Measurements from ENCODE around the gene MARCHF10.

Gene MARCHF10

DNA sequence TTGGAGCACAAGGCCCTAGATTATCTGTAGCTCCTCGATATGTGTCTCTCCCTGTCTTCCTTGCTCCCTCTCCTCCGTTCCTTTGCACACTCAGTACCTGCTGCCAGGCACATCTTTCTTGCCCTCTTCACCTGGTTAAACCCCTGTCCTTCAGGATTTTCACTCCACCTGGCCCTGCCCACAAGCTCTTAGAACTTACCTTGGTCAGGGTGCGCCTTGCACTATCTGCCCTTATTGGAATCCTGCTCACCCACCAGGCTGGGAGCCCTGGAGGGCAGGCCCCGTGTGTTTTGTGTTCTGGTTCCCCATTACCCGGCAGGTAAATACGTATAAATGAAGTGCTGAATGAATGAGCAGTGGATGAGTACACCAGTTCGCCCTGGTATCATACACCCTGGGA, 54.6 kb downstream of the MARCHF10 start:
- no peak for DNase-seq (ENCODE audit: low spot score)

DNA sequence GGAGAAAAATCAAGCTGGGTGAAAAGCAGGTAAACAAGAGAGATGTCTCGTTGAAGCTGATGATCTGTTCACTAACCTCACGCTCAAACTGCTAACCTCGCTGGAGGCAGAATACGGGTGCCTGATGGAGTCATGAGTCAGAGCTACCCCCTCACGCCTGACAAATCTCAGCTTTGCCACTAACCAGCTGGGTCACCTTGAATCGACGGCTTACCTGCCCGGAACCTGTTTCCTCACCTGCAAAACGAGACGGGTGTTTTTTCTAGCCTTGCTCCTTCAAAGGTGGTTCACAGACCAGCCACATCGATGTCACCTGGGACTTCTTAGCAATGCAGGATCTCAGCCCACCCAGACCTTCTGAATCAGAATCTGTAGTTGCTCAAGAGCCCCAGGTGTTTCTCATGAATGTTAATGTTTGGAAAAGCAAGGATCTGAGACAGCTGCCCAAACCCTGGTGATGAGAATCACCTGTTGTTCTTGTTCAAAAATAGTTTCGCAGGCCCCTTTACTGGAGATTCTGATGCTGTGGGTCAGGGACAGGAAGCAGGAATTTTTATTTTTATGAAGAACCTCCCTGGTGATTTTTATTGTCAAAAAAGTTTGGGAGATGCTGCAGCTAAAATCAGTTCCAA, 56.9 kb downstream of the MARCHF10 start:
- DNase-seq (ENCODE audit: low spot score) = no peak

DNA sequence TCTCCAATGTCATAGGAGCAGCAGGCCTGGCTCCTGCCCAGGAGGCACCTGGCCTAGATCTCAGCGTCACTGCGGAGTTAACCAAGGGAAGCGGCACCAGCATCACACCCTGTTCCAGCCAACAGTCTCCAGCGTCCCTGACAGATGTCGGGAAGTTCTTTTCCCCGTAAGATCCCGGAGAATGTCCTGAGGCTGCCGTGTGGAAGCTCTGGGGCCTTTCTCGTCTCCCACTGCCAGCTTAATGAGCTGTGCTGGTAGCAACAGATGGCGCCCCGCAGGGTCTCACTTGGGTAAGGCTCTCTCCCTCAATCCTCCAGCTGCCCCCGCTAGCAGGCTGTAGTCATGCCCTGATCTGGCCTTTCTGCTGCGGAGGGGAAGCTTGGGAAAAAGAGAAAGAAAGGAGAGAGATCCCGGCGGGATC, 57.5 kb downstream of the MARCHF10 start:
- DNase-seq (ENCODE audit: low spot score) = no peak

DNA sequence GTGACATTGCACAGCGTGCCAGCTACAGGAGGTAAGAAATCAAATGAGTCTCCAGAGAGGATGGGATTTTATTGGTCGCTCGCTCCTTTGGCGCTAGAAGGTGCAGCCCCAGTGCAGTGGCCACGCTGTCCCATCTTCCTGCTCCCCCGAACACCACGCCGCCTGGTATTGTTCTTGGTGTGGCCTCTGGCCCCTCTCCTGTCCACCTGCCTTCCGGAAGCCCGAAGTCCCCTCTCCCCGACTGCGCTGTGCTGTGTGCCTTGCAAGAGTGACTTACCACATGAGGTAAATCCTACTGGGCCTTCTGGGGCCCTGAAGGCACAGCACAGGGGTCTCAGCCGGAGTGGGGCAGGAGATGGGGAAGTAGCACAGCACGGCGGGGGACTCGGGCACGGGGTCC, 58.2 kb downstream of the MARCHF10 start:
- no peak for DNase-seq (ENCODE audit: low spot score)

DNA sequence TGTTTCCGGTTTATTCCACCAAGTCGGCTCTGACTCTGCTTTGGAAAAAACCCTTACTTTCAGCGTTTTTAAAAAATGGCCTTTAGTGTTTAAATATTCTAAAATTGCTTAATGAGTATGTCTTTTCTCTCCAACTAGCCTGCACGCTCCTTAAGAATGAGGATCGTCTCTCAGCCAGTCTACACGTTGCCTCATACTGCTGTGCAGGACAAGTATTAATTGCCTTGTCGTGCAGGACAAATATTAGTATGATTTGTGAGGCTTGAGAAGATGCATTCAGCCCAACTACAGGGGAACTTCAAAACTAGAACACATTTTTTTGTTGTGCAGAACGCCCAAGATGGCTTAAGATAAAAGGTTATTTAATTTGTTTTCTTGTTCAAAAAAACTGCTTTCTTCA, 61.2 kb downstream of the MARCHF10 start:
- DNase-seq (ENCODE audit: low spot score) = no peak

DNA sequence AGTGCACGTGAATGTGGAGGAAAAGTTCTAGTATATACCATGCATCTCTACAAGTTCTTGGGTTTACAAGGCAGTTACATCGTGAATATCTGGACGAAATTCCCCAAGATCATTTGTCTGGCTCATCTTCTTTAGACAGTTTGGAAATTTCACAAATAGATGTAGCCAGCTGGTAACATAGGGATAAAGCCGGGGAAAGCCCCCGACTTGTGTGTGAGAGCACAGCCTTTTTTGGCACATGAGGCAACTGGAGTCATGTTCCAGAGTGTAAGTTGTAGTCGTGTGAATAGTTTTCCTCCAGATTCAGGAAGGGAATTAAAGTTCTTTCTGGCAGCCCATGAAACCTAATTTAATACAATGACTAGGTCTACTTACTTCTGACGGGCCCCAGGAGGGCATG, 62.3 kb downstream of the MARCHF10 start:
- DNase-seq (ENCODE audit: low spot score) = no peak

DNA sequence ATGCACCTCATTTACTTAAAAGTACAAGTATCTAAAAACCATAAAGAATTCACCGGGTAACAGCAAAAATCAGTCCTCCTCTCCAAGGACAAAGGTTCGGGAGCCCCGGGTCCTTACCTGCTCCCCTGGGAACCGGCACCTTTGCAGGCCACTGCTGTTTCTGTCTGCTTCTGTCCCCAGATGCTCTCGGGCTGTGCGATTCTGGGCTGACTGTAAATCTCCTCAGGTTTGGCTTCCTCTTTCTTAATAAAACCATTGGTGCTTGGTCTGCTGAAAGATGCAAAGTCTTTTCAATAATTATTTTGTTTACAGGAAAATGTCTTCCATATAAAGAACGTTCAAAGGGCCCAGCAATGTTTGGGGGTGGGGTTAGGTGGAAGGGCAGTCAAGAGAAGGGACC, 63.9 kb downstream of the MARCHF10 start:
- no peak for DNase-seq (ENCODE audit: low spot score)

DNA sequence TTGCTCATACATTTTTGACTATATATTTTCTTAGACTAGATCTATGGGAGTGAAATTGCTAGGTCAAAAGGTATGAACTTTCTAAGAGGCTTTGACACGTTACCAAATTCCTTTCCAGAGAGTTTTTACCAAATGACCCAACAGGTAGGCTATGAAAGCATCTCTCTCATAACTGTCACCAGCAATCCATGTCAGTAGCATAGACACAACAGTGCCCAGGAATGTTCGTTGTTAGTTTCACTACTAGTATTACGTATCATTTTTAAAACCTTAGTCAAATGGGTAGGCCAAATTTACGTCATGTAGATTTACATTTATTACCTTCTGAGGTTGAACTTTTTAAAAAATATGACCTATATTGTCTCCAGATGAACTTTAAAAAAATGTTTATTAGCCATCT, 66.8 kb downstream of the MARCHF10 start:
- no peak for DNase-seq (ENCODE audit: low spot score)

DNA sequence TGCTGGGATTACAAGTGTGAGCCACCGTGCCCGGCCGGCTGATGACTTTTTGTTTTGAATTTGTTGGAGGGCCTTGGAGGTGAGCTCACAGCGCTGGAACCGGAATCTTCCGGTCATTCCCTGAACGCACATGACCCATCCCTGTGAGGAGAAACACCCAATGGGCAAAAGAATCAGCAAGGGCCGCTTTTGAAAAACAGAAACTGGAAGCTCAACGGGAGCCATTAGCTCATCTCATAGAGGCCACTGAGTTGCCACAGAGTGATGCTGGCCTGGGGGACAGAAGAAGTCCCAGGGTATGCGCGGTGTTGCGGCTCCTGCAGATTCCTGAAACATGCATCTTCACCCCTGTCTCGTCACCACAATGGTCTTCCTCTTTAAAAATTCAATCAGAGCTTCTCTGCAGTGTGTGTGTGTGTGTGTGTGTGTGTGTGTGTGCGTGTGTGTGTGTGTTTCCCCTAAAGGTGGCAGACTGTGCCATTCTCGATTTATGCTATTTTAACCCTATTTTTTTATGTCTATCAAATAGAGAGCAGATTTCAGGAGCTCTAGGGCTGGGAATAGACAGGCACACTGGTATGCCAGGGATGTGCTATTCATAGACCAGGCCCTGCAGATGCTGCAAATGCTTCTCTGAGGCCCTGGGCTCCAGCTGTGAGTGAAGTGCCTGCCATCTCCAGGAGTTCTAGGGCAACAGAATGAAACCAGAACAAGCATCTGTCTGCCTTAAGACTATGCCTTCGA, 68.3 kb downstream of the MARCHF10 start:
- no peak for DNase-seq (ENCODE audit: low spot score)

DNA sequence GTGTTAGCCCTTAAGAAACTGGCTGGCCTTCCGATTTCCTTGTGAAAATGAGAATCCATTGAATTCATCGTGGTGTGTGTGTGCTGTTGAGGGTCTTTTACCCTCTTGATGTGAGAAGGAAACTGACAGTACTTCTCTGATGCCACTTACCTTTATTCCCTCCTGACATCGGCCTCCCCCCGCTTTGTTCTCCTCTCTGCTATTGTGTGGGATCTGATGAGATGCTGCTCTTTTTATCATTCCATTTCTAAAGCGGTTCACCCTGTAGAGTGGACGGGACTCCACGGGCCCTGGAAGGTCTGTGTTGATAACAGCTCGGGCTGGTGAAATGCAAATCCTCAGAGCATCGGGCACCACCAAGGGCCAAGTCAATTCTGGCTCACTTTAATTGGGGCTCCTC, 69.8 kb downstream of the MARCHF10 start:
- no peak for DNase-seq (ENCODE audit: low spot score)

DNA sequence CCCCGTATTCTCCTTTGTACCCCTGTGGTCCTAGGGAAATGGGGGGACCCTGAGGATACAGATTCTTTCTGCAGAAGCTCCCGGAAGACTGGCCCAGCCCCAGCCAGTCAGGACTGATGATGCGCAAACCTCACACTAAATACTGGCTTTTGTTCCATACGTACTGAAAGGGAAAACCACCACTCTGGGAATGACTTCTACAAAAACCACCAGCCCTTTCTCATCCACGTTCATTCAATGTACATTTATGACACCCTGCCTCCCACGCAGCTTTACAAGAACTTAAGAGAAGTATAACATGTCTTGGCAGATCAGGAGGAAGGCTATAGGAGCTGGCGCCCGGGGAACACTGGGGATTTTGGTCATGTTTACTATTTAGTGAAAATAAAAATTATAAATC, 70.6 kb downstream of the MARCHF10 start:
- no peak for DNase-seq (ENCODE audit: low spot score)

DNA sequence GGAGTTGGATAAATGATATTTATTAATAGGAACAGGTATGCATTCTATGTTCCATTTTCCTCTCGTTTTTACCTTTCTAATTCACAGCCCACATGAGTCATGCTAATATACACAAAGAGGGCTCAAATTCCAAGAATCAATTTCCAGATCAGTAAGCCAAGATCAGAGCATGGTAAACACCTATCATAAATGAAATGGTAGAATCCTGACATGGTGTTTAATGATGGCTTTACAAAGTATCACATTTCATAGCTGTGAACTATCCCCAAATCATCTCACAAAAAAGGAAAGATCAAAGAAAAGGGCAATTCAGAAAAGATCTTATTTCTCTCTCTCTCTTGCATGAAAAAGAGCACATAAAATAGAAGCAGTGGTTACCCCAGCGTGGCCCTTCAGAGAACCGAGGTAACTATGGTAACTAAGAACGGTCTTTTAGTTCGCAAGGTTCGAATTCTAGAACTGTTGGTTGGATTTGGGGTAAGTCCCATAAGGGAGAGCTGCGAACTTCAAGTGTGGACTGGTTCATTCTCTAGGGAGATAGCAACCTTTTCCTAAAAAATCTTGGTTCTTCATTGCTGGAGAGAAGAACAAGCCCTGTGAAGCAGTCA, 73.0 kb downstream of the MARCHF10 start:
- DNase-seq (ENCODE audit: low spot score) = no peak

DNA sequence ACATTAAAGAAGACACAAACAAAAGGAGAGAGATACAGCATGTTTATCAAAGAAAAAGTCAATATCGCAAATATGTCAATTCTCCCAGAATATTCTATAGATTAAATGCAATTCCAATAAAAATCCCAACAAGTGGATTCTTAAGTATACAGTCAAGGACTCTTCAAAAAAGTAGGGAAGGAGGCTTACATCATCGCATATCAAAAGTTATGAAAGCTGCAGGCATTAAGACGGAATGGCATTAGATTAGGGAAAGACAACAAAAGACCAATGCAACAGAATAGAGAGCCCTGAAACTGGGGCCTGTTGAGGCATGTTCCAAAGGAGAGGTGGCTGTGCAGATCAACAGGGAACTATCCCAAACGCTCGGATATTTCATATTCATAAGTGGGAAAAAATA, 76.0 kb downstream of the MARCHF10 start:
- no peak for DNase-seq (ENCODE audit: low spot score)

DNA sequence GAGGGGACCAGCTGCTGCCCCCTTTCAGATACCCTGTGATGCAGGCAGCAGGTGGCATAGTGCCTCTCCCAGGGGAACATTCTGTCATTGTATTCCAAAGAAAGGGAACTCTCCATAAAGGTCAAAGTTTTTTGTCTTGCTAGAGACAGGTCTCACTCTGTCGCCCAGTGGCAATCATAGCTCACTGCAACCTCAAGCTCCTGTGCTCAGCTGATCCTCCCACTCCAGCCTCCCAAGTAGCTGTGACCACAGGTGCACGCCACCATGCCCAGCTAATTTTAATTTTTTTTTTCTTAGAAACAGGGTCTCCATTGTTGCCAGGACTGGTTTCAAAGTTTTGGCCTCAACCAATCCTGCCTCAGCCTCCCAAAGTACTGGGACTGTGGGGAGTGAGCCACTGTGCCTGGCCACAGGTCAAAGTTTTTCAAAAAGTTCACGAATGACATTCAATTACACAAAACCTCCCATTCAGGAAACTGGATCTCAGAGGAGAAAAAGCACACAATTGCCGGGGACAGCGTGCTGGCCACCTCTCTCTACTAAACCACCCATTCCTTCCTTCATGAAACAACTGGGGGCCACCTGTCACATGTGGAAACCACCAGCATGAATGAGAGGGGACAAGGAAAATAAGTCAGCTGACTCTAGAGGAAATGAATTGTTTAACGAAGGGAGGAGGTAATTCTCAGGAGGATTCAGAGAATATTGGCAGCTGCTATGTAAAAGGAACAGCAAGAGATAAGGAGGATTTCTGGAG, 80.0 kb downstream of the MARCHF10 start:
- DNase-seq (ENCODE audit: low spot score) = no peak

DNA sequence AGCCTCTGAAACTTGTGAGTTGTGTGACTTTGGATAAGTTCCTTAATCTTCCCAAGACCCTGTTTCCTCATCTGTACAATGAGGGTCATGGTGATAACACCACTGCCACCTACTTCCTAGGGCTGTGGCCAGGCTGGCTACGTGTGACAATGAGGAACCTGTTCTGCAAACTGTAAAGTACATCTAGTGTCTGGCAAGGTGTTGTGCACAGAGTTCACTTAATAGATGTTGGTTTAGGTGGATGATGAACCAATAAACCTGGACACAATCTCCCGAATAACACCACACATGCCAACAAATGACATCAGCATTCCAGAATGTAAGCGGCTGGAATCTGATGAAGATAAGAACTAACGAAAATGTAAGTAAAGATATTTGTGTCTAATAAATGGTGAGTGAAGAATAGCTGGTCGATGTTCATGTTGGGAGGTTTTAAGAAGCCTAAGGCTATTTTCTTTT, 82.3 kb downstream of the MARCHF10 start:
- DNase-seq (ENCODE audit: low spot score) = peak; percentile 40

DNA sequence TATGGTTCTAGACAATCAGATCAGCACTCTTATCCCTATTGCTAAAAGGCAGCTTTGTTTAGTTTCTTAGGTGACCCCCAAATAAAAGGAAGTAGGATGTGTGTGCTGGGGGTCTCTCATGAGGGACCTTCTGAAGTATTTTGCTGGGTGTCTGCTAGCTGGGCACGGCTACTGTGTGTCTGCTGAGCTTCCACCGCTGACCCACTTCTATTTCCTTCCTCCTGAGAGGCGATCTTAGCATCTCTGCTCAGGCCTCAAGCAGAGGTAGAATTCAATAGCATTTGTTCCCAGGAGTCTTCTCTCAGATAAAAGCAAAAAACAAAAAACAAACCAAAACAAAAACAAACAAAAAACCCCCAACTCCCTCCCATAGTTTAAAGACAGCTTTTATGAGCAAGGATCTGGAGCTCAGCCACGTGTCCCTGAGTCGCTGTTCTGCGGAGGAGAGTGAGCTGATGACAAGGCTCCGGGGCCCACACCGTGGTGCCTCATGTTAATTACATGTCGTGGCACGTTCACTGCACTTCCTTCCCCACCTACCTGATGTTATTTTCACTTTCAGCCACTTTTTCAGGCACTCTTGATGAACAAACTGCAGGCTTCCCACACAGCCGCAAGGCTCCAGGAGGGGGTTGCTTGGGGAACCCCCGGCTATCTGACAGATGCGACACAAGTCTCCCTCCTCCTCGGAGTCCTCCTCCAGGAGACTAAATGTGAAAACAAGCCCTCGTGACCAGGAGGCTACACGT, 83.5 kb downstream of the MARCHF10 start:
- DNase-seq (ENCODE audit: low spot score) = no peak

DNA sequence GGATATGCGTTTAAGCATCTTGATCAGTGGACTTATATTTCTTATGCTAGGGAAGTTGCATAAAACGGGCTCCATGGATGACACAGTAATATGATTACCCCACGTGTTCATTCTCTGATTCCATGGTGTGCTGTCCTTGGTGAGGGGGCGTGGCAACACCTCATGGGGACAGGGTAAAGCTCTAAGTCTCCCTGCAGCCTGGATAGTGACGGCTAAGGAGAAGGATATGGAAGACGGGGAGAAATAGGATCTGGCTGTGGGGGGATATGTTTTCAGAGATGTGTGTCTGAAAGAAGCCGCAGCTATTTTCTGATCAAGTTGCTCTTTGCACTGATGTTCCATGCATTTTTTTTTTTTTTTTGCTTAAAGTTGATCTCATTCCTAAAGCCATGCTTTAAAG, 84.3 kb downstream of the MARCHF10 start:
- DNase-seq (ENCODE audit: low spot score) = no peak

DNA sequence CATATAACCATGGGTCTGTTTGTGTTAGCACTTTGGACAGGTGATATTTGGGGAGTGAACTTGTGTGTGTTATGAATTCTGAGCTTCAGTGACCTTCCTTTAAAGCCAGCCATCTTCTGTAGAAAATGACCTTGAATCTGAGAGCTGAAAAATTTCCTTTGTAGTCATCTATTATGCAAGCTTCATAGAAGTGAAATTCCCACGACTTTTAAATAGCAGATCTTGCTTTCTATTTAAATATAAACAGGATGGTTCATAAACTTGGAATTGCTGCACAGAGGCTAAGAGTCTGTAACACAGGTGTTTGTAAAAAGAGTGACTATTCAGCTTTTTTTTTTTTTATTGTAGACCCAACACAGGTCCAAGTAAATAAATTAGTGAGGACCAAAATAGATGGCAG, 85.5 kb downstream of the MARCHF10 start:
- no peak for DNase-seq (ENCODE audit: low spot score)

DNA sequence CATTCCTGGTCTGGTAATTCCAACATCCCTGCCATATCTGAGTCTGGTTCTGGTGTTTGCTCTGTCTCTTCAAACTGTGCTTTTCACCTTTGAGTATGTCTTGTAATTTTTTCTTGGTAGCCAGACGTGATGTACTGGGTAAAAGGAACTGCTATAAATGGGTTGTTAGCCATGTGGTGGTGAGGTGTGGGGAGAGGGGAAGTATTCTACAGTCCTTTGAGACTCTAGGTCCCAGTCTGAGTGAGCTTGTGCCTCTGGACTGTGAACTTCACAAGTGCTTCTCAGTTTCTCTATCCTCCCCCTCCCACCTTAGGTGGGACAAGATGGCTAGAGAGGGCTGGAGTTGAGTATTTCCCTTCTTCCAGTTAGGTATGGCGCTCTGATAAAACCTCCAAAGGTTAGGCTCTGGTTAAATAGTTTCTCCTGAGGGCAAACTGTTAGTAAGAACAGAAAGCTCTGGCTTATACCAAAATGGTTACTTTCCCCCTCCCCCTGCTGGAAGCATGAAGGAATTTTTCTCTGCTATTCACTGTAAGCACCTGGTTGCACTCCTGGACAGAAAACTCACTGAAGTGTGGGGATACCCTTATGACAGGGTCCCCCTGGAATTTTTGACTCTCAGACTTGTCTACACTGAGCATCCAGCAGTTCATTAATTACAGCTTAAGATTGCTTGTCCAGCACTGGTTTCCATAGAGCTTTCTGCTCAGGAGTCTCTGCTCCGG, 87.8 kb downstream of the MARCHF10 start:
- no peak for DNase-seq (ENCODE audit: low spot score)

DNA sequence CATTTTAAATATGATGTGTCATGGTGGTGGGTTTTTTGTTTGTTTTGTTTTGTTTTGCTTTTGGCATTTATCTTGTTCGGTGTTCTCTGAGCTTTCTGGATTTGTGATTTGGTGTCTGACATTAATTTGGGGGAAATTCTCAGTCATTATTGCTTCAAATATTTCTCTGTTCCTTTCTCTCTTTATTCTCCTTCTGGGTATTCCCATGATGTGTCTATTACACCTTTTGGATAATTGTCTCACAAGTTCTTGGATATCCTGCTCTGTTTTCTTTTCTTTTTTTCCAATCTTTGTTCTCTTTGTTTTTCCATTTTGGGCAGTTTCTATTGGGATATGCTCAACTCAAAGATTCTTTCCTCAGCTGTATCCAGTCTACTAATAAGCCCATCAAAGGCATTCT, 88.5 kb downstream of the MARCHF10 start:
- DNase-seq (ENCODE audit: low spot score) = no peak

DNA sequence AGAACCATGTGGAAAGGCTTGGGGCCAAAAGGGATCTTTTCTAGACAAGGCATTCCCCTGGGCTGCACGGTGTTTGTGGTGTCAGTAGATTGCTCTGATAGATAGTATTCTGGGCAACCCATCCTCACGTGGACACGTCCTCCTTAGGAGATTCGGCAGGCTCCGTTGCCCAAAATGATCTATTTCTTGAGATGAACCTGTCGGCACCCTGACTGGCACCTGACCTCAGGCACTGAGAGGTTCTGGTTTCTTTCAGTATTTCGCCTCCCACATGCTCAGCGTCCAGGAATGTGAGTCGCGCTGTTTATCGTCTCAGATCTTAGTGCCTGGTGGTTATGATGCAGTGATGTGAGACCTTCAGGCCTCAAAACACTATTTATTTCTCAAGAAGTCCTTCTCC, 89.7 kb downstream of the MARCHF10 start:
- DNase-seq (ENCODE audit: low spot score) = no peak
